Activated CD4-positive, alpha-beta T cell treated with anti-CD3 and anti-CD28 coated beads for 36 hours (primary cell): ENCODE data around the gene STK39. TPM values are rescaled to one million over a fixed set of nuclear protein-coding genes. Genes with fewer than 3 reads are reported as not detected.
A peak's percentile ranks its signal among the peaks of the same experiment; 100 is the strongest.

Experiments
- ATAC-seq: fragments of 200-7000 bp; cut with Tn5 transposase; one replicate; pipeline ENCODE4 v1.10.0; 2021; ENCODE audit warnings: mild to moderate bottlenecking, moderate library complexity
- CTCF ChIA-PET: fragments of 350-600 bp; sonication (Branson Sonifier 250); formaldehyde crosslinking; loops from one replicate; lab custom pipeline; 2021; ENCODE audit warnings: antibody characterized with exemption; lab: Charles Lee
- POLR2A ChIA-PET: fragments of 350-600 bp; sonication (Branson Sonifier 250); formaldehyde crosslinking; loops from one replicate; lab custom pipeline; 2021; ENCODE audit warnings: antibody characterized with exemption, inconsistent platforms; lab: Charles Lee
- DNase-seq: peaks from one replicate; pipeline ENCODE4 v3.0.0-alpha.2; 2020
- H3K27ac Mint-ChIP-seq: one replicate; pipeline ENCODE4 v1.8.0; 2021; ENCODE audit warnings: mixed read lengths
- H3K27me3 Mint-ChIP-seq: one replicate; pipeline ENCODE4 v1.8.0; 2021; ENCODE audit warnings: mixed read lengths
- H3K36me3 Mint-ChIP-seq: one replicate; pipeline ENCODE4 v1.8.0; 2021; ENCODE audit warnings: low read depth, mixed read lengths
- H3K4me1 Mint-ChIP-seq: one replicate; pipeline ENCODE4 v1.8.0; 2021; ENCODE audit warnings: mixed read lengths
- H3K4me3 Mint-ChIP-seq: one replicate; pipeline ENCODE4 v1.8.0; 2021; ENCODE audit warnings: mild to moderate bottlenecking, moderate library complexity, mixed read lengths
- H3K9me3 Mint-ChIP-seq: one replicate; pipeline ENCODE4 v1.8.0; 2021; ENCODE audit warnings: low read depth, mixed read lengths
- intact Hi-C, 2 experiments: fragments of 100-400 bp; cut with DNase I in 1 of 2; cut with micrococcal nuclease in 1 of 2; formaldehyde crosslinking; loops; one replicate each; pipeline versions ENCODE4 v1.14.2 to v1.15.1; 2022 to 2024; cut with DNase I, micrococcal nuclease
- total RNA-seq, 2 experiments: library from RNA; stranded (reverse); gene quantifications; one replicate each; pipeline ENCODE4 v1.2.3, GENCODE V29; 2021

The STK39 gene
- total RNA-seq, 2 experiments from 2014 or later, result 42.1 to 44.5 TPM

DNA sequence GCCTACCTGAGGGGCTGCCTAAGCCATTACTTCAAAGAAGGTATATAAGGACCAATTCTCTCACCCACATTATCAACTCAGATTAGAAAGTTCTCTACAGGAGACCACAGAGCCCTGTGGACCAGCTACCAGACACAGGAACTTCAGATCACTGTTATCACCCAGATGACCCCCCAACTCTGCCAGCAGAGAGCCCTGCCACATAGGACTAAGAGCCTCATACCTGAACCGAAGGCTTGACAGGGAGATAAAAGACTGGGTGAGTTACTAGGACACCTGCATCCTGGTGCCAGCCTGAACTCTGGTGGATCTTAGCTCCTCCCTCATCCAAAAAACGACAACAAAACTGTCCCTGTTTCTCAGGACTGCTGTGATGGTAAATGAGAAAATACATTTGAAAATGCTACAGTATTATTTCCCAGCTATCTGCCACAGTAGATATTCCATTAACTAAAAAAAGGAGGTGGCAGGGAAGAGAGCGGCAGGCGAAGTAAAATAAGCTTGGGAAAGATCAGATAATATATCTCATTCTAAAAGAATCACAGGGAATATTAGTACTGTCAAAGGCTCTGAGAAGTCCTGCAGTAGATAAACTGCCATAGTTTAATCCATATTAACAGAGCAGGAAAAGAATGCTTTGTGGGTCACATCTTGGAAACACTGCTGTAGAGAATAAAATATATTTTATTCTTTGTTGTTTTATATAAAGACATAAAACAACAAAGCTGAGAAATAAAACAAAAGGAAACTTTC, 79.7 kb downstream of the STK39 start:
- Mint-ChIP-seq H3K9me3 (no peaks in the 10 kb centered on the region), H3K4me3 (no peak overlapping the region), H3K27ac (peak overlapping the region; percentile 74), H3K36me3 (peaks cover 33% of the 10 kb centered on the region), H3K4me1 (peaks cover 58% of the 10 kb centered on the region), H3K27me3 (no peaks in the 10 kb centered on the region)
- ChIA-PET POLR2A (no interaction called here), CTCF (interaction anchor here (1.2 to 1.3 kb wide), 3 partner anchors 23 to 44 kb away, joined by 3 to 4 read pairs (median 3); no protein-coding TSS in a partner anchor)
- no peak for DNase-seq
- ATAC-seq, result no peak
- intact Hi-C loops, result loop anchor here (1.0 to 10.0 kb wide), 6 partner anchors 27 to 167 kb away; partner anchors contain the start of gene STK39 (in 2 of the 2)

DNA sequence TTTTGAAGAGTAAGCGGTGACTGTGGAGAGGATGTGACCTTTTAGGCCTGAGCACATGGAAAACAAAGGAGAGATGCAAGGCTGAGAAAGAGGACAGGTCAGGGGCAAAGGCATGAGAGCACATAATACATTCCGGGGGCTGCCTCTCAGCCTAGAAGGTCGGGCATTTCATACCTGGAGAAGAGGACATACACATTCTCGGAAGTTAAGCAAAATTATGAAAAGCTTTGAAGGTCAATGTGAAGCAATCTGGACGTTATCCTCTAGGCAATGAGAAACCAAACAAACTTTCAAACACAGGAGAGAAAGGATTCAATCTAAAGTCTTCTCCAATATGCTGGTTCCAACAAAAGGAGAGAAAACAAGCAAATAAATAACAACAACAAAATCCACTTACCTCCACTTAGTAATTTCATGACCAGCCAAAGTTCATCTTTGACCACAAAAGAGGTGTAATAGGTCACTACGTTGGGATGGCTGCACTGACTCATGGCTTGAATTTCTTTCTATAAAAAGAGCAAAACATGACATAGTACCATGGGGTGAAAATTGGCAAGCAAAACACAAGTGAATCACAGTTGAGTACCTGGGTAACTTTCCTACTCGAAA, 80.4 kb downstream of the STK39 start:
- POLR2A ChIA-PET, result no interaction called here
- peaks cover 58% of the 10 kb centered on the region for H3K4me1 Mint-ChIP-seq

GRCh38 chr2:168165985-168166901, 81.2 kb downstream of the STK39 start:
- Mint-ChIP-seq H3K4me3 (no peak overlapping the region), H3K9me3 (no peaks in the 10 kb centered on the region), H3K4me1 (peaks cover 58% of the 10 kb centered on the region), H3K27ac (peak overlapping the region; percentile 74), H3K27me3 (no peaks in the 10 kb centered on the region), H3K36me3 (peaks cover 35% of the 10 kb centered on the region)
- ChIA-PET CTCF (interaction anchor here (0.9 kb wide), 1 partner anchor 47 kb away, joined by 4 read pairs; no protein-coding TSS in a partner anchor), POLR2A (interaction anchor here (1.0 kb wide), 1 partner anchor 170 kb away, joined by 3 read pairs; no protein-coding TSS in a partner anchor)
- DNase-seq, result no peak
- intact Hi-C loops, result loop anchor here (2.0 to 10.0 kb wide), 4 partner anchors 29 to 169 kb away; partner anchors contain the start of gene STK39 (in 2 of the 2)
- peak; percentile 21 for ATAC-seq

More for the DNA sequence above, 80.4 kb downstream of the STK39 start:
- intact Hi-C loops, result loop anchor here (1.0 to 10.0 kb wide), 6 partner anchors 28 to 168 kb away; partner anchors contain the start of gene STK39 (in 2 of the 2)
- H3K4me3 Mint-ChIP-seq, result no peak overlapping the region
- ATAC-seq (peak; percentile 82), DNase-seq (peak; percentile 52)
- CTCF ChIA-PET, result interaction anchor here (1.3 kb wide), 1 partner anchor 24 kb away, joined by 3 read pairs; no protein-coding TSS in a partner anchor
- H3K9me3 Mint-ChIP-seq, result no peaks in the 10 kb centered on the region
- no peaks in the 10 kb centered on the region for H3K27me3 Mint-ChIP-seq
- H3K27ac Mint-ChIP-seq, result peak overlapping the region; percentile 74
- peaks cover 33% of the 10 kb centered on the region for H3K36me3 Mint-ChIP-seq

DNA sequence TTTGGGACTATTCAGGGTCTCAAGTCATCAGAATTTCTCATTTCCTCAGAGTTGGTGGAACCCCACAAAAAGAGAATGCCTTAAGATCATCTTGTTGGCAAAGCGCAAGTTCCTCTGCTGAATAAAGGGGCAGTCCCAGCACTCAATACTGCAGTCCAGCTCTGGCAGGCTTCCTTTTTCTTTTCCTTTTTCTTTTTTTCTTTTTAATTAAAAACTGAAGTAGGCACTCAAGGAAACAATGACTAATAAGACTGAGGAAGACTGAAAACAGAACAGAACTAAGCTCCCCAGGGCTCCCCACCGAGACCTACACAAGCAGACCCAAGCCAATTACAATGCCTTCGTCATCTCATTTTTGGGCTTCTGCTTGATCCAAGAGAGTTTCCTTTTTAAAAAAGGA, 82.0 kb downstream of the STK39 start:
- POLR2A ChIA-PET, result interaction anchor here (0.6 to 1.0 kb wide), 2 partner anchors 16 to 171 kb away, joined by 3 read pairs; no protein-coding TSS in a partner anchor
- ATAC-seq, result peak; percentile 54
- intact Hi-C loops, result loop anchor here in 1 of 2 experiments (5.0 to 10.0 kb wide), 2 partner anchors 82 to 169 kb away; partner anchors contain the start of gene STK39
- Mint-ChIP-seq H3K36me3 (peaks cover 27% of the 10 kb centered on the region), H3K27ac (peak overlapping the region; percentile 74), H3K4me1 (peaks cover 53% of the 10 kb centered on the region), H3K9me3 (no peaks in the 10 kb centered on the region), H3K27me3 (no peaks in the 10 kb centered on the region), H3K4me3 (no peak overlapping the region)
- DNase-seq, result peak; percentile 31
- CTCF ChIA-PET, result interaction anchor here (0.6 to 0.9 kb wide), 2 partner anchors 46 to 883 kb away, joined by 3 to 4 read pairs; no protein-coding TSS in a partner anchor

- ChIA-PET CTCF (interaction anchor here (0.9 to 2.0 kb wide), 9 partner anchors 12 to 176 kb away, joined by 3 to 7 read pairs (median 3); partner anchors contain the start of gene STK39), POLR2A (no interaction called here)
- no peak overlapping the region for H3K27ac Mint-ChIP-seq
- intact Hi-C loops, result loop anchor here (1.0 to 10.0 kb wide), 2 partner anchors 174 to 175 kb away; no protein-coding TSS in a partner anchor
- peaks cover 24% of the 10 kb centered on the region for H3K36me3 Mint-ChIP-seq
- no peaks in the 10 kb centered on the region for H3K27me3 Mint-ChIP-seq
- H3K9me3 Mint-ChIP-seq, result no peaks in the 10 kb centered on the region
- DNase-seq, result no peak
- no peak overlapping the region for H3K4me3 Mint-ChIP-seq
- peak; percentile 38 for ATAC-seq
- peaks cover 31% of the 10 kb centered on the region for H3K4me1 Mint-ChIP-seq
Measured at GRCh38 chr2:168160897-168161296, 86.5 kb downstream of the STK39 start.

DNA sequence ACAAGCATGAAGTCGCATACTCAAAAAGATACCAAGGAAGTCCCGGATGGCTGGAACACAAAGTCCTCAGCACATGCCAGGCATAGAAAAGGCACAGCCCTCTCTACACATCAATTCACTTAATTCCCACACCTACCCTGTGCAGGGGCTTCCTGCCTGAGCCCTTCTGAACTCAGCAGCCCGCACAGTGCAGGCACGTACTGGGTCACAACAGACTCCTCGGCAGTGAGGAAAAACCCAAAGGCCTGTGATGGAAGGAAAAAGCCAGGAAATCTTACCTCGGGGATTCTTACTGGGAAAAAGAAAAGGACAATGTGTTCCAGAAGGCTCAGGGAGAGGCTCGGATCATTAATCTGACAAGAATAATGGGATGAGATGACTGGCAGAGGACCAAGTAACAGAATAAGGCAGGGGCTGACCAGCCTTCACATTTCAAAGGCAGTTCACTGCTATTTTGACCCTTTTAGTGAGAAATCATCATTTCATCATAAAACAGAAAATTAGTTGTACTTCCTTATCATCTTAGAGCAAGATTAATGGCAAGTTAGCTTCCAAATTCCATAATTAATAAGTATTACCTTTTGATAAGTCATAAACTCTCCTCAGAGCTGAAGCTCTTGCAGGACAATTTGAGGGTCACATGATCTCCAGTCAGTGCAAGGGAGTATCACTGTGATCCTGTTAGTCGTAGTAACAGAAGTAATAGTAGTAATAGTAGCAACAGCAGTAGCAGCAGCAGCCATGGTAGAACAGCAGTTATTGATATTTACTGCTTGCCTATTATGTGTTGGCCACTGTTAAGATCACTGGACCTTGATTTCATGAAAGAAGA, 87.4 kb downstream of the STK39 start:
- H3K27me3 Mint-ChIP-seq, result no peaks in the 10 kb centered on the region
- ChIA-PET POLR2A (no interaction called here), CTCF (interaction anchor here (1.0 to 2.0 kb wide), 4 partner anchors 27 to 87 kb away, joined by 3 to 7 read pairs (median 4); partner anchors contain the start of gene STK39)
- intact Hi-C loops, result loop anchor here (1.0 to 10.0 kb wide), 2 partner anchors 175 to 176 kb away; no protein-coding TSS in a partner anchor
- no peak overlapping the region for H3K4me3 Mint-ChIP-seq
- H3K27ac Mint-ChIP-seq, result no peak overlapping the region
- H3K4me1 Mint-ChIP-seq, result peaks cover 22% of the 10 kb centered on the region
- no peaks in the 10 kb centered on the region for H3K9me3 Mint-ChIP-seq
- ATAC-seq (no peak), DNase-seq (no peak)
- H3K36me3 Mint-ChIP-seq, result peaks cover 20% of the 10 kb centered on the region

- H3K9me3 Mint-ChIP-seq, result no peaks in the 10 kb centered on the region
- H3K36me3 Mint-ChIP-seq, result peaks cover 19% of the 10 kb centered on the region
- CTCF ChIA-PET, result no interaction called here
- DNase-seq (no peak), ATAC-seq (no peak)
- H3K4me1 Mint-ChIP-seq, result peaks cover 15% of the 10 kb centered on the region
- intact Hi-C loops, result no loop called here
- no peaks in the 10 kb centered on the region for H3K27me3 Mint-ChIP-seq
- no peak overlapping the region for H3K4me3 Mint-ChIP-seq
- H3K27ac Mint-ChIP-seq, result no peak overlapping the region
- POLR2A ChIA-PET, result no interaction called here
Measured at GRCh38 chr2:168158586-168158985, 88.8 kb downstream of the STK39 start.

DNA sequence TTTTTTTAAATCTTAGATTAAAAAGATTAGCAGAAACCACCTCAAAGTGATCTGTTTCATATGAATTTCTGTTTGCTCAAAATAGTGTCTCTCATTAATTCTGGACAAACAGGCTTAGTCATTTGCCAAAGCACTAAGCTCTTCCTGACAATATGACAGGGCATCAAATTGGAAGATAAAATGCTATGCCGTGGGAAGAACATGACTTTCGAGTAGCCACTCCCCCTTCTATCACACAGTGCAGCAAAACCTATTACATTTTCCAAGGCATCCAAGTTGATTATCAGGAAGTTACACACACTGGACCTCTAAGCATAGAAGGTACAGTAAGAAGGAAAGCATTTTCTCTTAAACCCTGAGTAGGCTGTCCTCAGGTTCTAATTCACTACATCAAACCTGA, 89.5 kb downstream of the STK39 start:
- POLR2A ChIA-PET, result no interaction called here
- Mint-ChIP-seq H3K27me3 (no peaks in the 10 kb centered on the region), H3K9me3 (no peaks in the 10 kb centered on the region), H3K27ac (no peak overlapping the region), H3K4me1 (peaks cover 11% of the 10 kb centered on the region), H3K36me3 (peaks cover 13% of the 10 kb centered on the region), H3K4me3 (no peak overlapping the region)
- CTCF ChIA-PET, result no interaction called here
- DNase-seq, result no peak
- intact Hi-C loops, result no loop called here
- ATAC-seq, result no peak

DNA sequence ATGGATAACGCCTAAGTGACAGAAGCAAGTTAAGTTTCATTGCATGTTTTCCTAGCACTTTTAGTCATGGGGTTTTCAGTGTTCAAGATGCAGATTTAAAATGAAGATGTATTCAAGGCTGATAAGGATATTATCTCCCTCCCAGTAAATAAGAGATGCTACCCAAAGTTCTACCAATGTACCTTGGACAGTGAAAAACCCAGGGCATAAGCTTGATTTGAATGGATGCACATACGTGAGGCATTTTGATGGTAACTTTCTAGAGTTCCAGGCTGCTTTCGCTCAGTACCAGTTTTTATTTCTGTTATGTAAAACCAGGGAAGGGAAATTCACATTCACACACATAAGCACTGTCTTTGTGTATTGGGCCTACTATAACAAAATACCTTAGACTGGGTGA, 90.3 kb downstream of the STK39 start:
- intact Hi-C loops, result no loop called here
- ChIA-PET POLR2A (interaction anchor here (1.3 kb wide), 1 partner anchor 55 kb away, joined by 3 read pairs; no protein-coding TSS in a partner anchor), CTCF (interaction anchor here (0.5 to 1.2 kb wide), 3 partner anchors 137 to 188 kb away, joined by 3 to 4 read pairs (median 3); no protein-coding TSS in a partner anchor)
- Mint-ChIP-seq H3K27me3 (no peaks in the 10 kb centered on the region), H3K27ac (no peak overlapping the region), H3K4me1 (peaks cover 11% of the 10 kb centered on the region), H3K36me3 (peaks cover 13% of the 10 kb centered on the region), H3K4me3 (no peak overlapping the region), H3K9me3 (no peaks in the 10 kb centered on the region)
- ATAC-seq (no peak), DNase-seq (no peak)
